Left forelimb (tissue), 1 donor: ENCODE data around the gene ZDHHC14.

Experiments
- DNase-seq: peaks from one replicate; pipeline ENCODE4 v3.0.0-alpha.2; 2018; ENCODE audit warnings: low spot score

ZDHHC14 gene

GRCh38 chr6:157647261-157647915 is 266.4 kb downstream of the ZDHHC14 start:
- DNase-seq, result no peak

- no peak for DNase-seq
These were observed 267.6 kb downstream of the ZDHHC14 start for GRCh38 chr6:157648561-157648960.

- no peak for DNase-seq
These were observed 268.6 kb downstream of the ZDHHC14 start for GRCh38 chr6:157649311-157650260.

DNA sequence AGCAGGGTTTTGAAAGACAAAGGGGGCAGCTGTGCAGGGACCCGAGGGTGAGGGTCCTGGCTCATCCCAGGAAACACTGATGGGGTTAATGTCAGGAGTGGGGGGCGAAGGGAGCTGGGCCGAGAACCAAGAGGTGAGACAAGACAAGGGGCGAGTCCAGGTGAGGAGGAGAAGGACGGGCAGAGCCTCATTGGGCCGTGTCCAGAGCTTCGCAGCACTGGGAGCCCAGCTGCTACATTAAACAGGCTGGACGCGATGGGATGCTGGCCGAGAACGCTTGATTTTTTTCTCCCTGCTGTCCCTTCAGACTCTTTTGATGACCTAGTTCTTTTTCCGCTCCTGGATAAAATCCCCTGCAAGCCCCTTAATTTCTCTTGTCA is 269.3 kb downstream of the ZDHHC14 start:
- DNase-seq, result no peak

DNA sequence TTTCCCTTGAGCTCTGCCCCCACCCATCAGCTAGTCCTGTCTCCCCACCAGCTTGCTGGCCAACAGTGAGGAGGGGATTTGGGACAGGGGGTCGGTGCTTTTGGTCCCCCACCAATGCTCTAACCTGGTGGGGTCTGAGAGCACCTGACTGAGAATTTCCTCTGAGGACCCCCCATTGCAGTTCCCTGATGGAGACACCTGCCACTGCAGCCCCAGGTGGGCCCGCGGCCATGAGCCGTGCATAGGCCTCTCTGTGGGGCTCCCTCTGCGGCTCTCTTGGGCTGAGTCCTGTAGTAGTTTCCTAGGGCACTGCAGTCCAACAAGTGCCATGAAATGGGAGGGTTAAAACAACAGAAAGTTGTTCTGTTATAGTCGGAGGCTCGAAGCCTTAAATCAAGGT is 269.8 kb downstream of the ZDHHC14 start:
- no peak for DNase-seq

- DNase-seq, result no peak
These were observed 270.9 kb downstream of the ZDHHC14 start for GRCh38 chr6:157651731-157652490.

- no peak for DNase-seq
These were observed 271.8 kb downstream of the ZDHHC14 start for GRCh38 chr6:157652601-157653363.

GRCh38 chr6:157653521-157653920 is 272.5 kb downstream of the ZDHHC14 start:
- no peak for DNase-seq

DNA sequence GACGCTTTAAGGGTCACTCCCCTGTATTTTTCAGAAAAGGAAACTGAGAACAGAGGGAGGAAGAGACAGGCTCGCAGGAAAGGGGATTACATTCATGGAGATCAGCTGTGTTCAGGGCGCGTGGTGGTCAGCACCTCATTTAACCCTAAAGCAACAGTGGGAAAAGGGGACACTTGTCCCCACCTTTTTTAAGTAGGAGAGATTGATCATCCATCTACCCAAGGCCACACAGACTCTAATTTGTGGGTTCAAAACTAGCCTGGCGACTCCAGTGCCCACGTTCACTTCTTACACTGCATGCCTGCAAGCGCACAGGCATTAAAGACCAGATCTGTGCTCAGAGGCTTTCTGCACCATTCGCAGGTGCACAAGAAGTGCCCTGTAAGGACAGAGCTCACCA is 274.1 kb downstream of the ZDHHC14 start:
- DNase-seq, result no peak

GRCh38 chr6:157656437-157656997 is 275.5 kb downstream of the ZDHHC14 start:
- DNase-seq, result no peak

- DNase-seq, result no peak
These were observed 276.8 kb downstream of the ZDHHC14 start for GRCh38 chr6:157657754-157658153.

GRCh38 chr6:157658301-157658700 is 277.3 kb downstream of the ZDHHC14 start:
- DNase-seq, result no peak

DNA sequence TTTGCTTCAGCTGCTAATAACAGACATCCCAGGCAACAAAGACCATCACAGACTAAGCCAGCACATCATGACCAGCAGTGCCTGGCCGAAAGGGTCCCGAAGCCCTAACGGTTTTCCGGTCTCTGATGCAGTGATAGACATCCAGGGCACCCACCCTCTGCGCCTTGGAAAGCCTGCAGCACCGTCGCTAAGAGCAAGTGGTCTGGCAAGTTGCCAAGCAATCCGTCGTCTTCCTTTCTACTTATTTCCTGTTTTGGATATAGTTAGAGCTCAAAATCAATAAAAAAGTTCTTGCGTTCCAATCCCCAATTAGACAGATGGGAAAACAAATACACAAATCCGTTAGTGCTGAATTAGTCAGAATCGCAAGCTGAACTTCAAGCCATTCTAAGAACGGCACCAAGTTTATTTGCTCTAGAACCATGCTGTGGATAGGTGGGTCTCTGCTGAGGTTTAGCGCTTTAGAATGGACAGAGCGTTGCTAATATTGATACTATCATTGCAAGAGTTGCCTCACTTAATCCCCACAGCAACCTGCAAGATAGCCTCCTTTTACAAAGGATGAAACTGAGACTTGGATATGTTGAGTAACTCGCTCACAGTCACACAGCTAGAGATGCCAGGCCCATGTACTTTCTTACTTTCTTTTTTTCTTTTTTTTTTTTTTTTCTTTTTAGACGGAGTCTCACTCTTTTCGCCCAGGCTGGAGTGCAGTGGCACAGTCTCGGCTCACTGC is 278.7 kb downstream of the ZDHHC14 start:
- no peak for DNase-seq

- DNase-seq, result no peak
These were observed 279.4 kb downstream of the ZDHHC14 start for GRCh38 chr6:157660414-157660813.

DNA sequence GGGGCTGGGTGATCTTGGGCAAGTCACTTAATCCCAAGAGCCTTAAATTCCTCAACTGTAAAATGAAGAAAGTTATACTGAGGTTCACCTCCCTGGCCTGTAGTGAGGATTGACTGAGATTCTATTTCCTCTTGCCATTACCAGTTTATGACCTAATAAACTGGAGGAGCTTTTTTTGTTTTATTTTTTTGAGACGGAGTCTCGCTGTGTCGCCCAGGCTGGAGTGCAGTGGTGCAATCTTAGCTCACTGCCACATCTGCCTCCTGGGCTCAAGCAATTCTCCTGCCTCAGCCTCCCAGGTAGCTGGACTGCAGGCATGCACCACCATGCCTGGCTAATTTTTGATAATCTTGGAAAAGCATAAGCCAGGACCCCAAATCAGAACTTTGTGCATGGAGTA is 280.7 kb downstream of the ZDHHC14 start:
- DNase-seq, result no peak

- DNase-seq, result no peak
These were observed 282.3 kb downstream of the ZDHHC14 start for GRCh38 chr6:157663261-157663660.

DNA sequence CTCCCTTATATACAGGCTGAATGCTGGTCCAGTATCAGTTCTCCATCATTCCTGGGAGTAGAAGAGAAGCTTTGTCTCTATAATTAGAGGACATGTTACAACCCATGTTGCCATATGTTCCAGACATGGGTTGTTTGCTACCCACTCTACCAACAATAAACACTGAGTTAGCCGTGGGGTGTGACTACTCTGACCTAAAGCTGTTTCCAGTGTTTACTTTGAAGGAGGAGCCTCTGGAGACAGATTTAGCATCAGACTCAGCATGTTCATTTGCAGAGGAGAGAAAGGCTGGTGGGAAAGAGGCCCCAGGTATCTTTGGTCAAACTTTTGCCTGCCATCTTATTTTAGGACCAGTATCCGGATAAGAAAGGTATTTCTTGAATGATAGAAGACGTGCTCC is 284.2 kb downstream of the ZDHHC14 start:
- DNase-seq, result no peak

- no peak for DNase-seq
These were observed 285.7 kb downstream of the ZDHHC14 start for GRCh38 chr6:157666729-157667128.

DNA sequence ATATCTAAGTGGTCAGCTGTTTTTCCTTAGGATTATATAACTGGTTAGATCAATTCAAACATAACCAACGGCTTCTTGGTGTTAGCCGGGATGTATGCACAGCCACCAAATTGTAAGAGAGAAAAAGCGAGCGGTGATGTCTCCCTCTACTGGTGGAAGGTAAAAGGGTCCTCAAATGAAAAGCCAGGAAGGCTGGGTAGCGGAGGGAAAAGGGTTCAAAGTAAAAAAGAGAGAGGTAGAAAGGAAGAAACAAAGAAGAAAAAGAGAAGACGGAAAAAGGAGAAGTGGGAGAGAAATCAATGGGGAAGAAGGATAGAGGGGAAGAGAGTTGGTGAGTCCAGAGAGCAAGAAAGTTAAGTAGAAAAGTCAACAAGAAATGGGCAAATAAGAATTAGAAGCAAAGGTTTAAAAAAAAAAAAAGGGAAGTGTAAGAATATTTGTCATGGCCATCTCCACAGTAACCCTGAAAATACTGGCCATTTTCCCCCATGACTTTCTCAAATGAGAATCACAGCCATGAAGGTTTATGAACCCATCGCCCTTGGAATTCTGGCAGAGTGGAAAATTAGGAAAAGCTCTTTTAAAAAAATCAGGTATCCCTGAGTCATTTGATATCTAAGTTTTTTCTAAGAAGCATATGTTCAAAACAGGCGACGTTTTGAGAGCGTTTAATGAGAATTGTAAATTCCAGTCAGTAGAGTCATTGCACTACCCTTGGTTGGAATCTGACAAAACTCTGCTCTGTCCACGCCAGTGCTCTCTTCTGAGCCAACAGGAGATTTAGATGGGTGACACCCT is 286.4 kb downstream of the ZDHHC14 start:
- no peak for DNase-seq

DNA sequence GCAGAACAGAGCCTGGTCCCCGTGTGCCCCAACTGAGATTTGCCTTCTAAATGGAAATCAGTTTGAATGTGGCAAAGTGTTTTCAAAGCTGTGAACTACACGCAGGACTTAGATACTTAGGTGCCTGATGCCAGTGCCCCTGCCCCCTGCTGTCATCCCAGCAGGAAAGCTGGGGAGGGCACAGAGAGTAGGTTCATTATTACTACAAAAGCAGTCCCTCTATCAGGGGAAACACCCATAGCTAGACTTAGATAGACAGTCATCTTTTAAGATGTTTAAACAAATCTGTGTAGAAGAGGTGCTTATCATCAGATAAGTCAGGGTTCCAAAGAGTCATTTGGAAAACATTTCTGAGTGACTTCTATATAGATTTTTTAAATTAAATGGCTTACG is 287.0 kb downstream of the ZDHHC14 start:
- DNase-seq, result no peak
